T-helper 2 cell (primary cell): ENCODE results near the gene HNRNPA3.
"Not testable (repeated sequence)": the region's sequence is repeated elsewhere in the genome, so short reads cannot be mapped to it uniquely, and the experiment has no call there.

Experiments used
- DNase-seq, 5 experiments: peaks; one replicate each; pipeline versions ENCODE4 v3.0.0 to v3.0.0-alpha.2; 2012 to 2022

The HNRNPA3 gene

GRCh38 chr2:177234267-177234666 is 21.7 kb downstream of the HNRNPA3 start:
- no peak for DNase-seq

GRCh38 chr2:177235855-177236437 is 23.4 kb downstream of the HNRNPA3 start:
- DNase-seq = no peak

GRCh38 chr2:177237932-177238331 is 25.3 kb downstream of the HNRNPA3 start:
- no peak for DNase-seq

GRCh38 chr2:177239053-177239452 is 26.5 kb downstream of the HNRNPA3 start:
- DNase-seq = no peak

- peak in 2 of 5 experiments; percentile 52 to 87 for DNase-seq
Observed at GRCh38 chr2:177239932-177240630, 27.5 kb downstream of the HNRNPA3 start.

- peak in 1 of 5 experiments; percentile 56 for DNase-seq
Observed at GRCh38 chr2:177241711-177242120, 29.1 kb downstream of the HNRNPA3 start.

- peak in 1 of 5 experiments; percentile 24 for DNase-seq
Observed at GRCh38 chr2:177242121-177242987, 29.8 kb downstream of the HNRNPA3 start.

- no peak for DNase-seq
Observed at GRCh38 chr2:177243073-177243472, 30.5 kb downstream of the HNRNPA3 start.

- no peak for DNase-seq
Observed at GRCh38 chr2:177243476-177243875, 30.9 kb downstream of the HNRNPA3 start.

GRCh38 chr2:177244244-177244771 is 31.7 kb downstream of the HNRNPA3 start:
- DNase-seq = peak in 1 of 5 experiments; percentile 69

GRCh38 chr2:177245010-177245422 is 32.4 kb downstream of the HNRNPA3 start:
- DNase-seq = no peak

- DNase-seq = no peak
Observed at GRCh38 chr2:177246000-177246399, 33.4 kb downstream of the HNRNPA3 start.

- DNase-seq = not testable (repeated sequence)
Observed at GRCh38 chr2:177246523-177247030, 34.0 kb downstream of the HNRNPA3 start.

- no peak for DNase-seq
Observed at GRCh38 chr2:177247693-177248262, 35.2 kb downstream of the HNRNPA3 start.

GRCh38 chr2:177249038-177249437 is 36.4 kb downstream of the HNRNPA3 start:
- DNase-seq = no peak

GRCh38 chr2:177250461-177250860 is 37.9 kb downstream of the HNRNPA3 start:
- no peak for DNase-seq

- DNase-seq = no peak
Observed at GRCh38 chr2:177251165-177251542, 38.6 kb downstream of the HNRNPA3 start.

GRCh38 chr2:177252808-177253531 is 40.4 kb downstream of the HNRNPA3 start:
- no peak for DNase-seq

GRCh38 chr2:177253704-177254103 is 41.1 kb downstream of the HNRNPA3 start:
- DNase-seq = no peak

GRCh38 chr2:177254433-177255226 is 42.0 kb downstream of the HNRNPA3 start:
- no peak for DNase-seq

- no peak for DNase-seq
Observed at GRCh38 chr2:177255227-177255601, 42.6 kb downstream of the HNRNPA3 start.
